ENCODE results near the gene LRRC28.

LRRC28 gene

GRCh38 chr15:99202176-99202552 is 49.1 kb upstream of the LRRC28 start:
- ChIA-PET CTCF (interaction anchor here (0.7 to 2.2 kb wide), 4 partner anchors 11 to 884 kb away, joined by 3 to 14 read pairs (median 4); no protein-coding TSS in a partner anchor), POLR2A (no interaction called here)
- Histone ChIP-seq H3K4me3 (ENCODE audit: low read depth, low read length) (no peak overlapping the region), H3K36me3 (ENCODE audit: control insufficient read depth in 2 of 2, insufficient read depth in 1 of 2, low read length in 2 of 2) (peaks cover 17 to 21% of the 10 kb centered on the region in 2 experiments), H3K27ac (ENCODE audit: extremely low read depth, low read depth, low read length) (no peak overlapping the region), H3K9me3 (ENCODE audit: control insufficient read depth, insufficient read depth, low read depth, low read length) (no peaks in the 10 kb centered on the region), H3K4me1 (ENCODE audit: control insufficient read depth, insufficient read depth, low read length) (no peaks in the 10 kb centered on the region)
- TF ChIP-seq ZNF112 (tag by site-specific recombination; IDR thresholded peaks at IDR 0.05), result no peak
- no peak for TF ChIP-seq BCL11B (tag by site-specific recombination; IDR thresholded peaks at IDR 0.05; ENCODE audit: low read depth)
- no peak for TF ChIP-seq ZNF354C (tag by site-specific recombination; IDR thresholded peaks at IDR 0.05; ENCODE audit: borderline replicate concordance, low read depth)
- TF ChIP-seq ZNF600 (tag by site-specific recombination; IDR thresholded peaks at IDR 0.05), result no peak
- no peak for TF ChIP-seq ZNF692 (tag by site-specific recombination; IDR thresholded peaks at IDR 0.05)
- TF ChIP-seq KLF9 (tag by site-specific recombination; IDR thresholded peaks at IDR 0.05; ENCODE audit: low read depth), result no peak
- no peak for TF ChIP-seq ZNF140 (tag by site-specific recombination; IDR thresholded peaks at IDR 0.05)
- no peak for TF ChIP-seq ZNF660 (tag by site-specific recombination; IDR thresholded peaks at IDR 0.05)
- no peak for TF ChIP-seq ZNF704 (tag by site-specific recombination; IDR thresholded peaks at IDR 0.05)
- TF ChIP-seq ZNF398 (tag by site-specific recombination; IDR thresholded peaks at IDR 0.05), result no peak
- TF ChIP-seq ZNF776 (tag by site-specific recombination; IDR thresholded peaks at IDR 0.05; ENCODE audit: borderline replicate concordance), result no peak
- TF ChIP-seq GLIS1 (tag by site-specific recombination; IDR thresholded peaks at IDR 0.05), result no peak
- no peak for TF ChIP-seq ZNF10 (tag by site-specific recombination; IDR thresholded peaks at IDR 0.05)
- no peak for TF ChIP-seq ZNF670 (tag by site-specific recombination; IDR thresholded peaks at IDR 0.05; ENCODE audit: low read depth)
- TF ChIP-seq ZNF146 (tag by site-specific recombination; IDR thresholded peaks at IDR 0.05), result no peak
- TF ChIP-seq ZNF169 (tag by site-specific recombination; IDR thresholded peaks at IDR 0.05), result no peak
- no peak for TF ChIP-seq KLF1 (tag by site-specific recombination; IDR thresholded peaks at IDR 0.05)

GRCh38 chr15:99207672-99208071 is 43.6 kb upstream of the LRRC28 start:
- H3K36me3 ChIP-seq (ENCODE audit: control insufficient read depth in 2 of 2, insufficient read depth in 1 of 2, low read length in 2 of 2), result peaks cover 7% of the 10 kb centered on the region in 2 experiments; a peak in 2 of 3 replicates
- ChIA-PET POLR2A (no interaction called here), CTCF (interaction anchor here (0.6 to 8.3 kb wide), 5 partner anchors 8 to 689 kb away, joined by 3 to 118 read pairs (median 5); partner anchors contain the start of gene SYNM)
- H3K27ac ChIP-seq (ENCODE audit: extremely low read depth, low read depth, low read length), result no peak overlapping the region
- H3K4me3 ChIP-seq (ENCODE audit: low read depth, low read length), result no peak overlapping the region
- no peaks in the 10 kb centered on the region for H3K4me1 ChIP-seq (ENCODE audit: control insufficient read depth, insufficient read depth, low read length)
- H3K9me3 ChIP-seq (ENCODE audit: control insufficient read depth, insufficient read depth, low read depth, low read length), result no peaks in the 10 kb centered on the region
- no peak for TF ChIP-seq ATF2 (tag by site-specific recombination; IDR thresholded peaks at IDR 0.05; ENCODE audit: low read depth)
- TF ChIP-seq HOXC10 (CRISPR knock-in tag; IDR thresholded peaks at IDR 0.05), result no peak
- TF ChIP-seq ZNF561 (tag by site-specific recombination; IDR thresholded peaks at IDR 0.05; ENCODE audit: borderline replicate concordance), result no peak
- no peak for TF ChIP-seq ZNF423 (tag by site-specific recombination; IDR thresholded peaks at IDR 0.05)
- TF ChIP-seq BCL11B (tag by site-specific recombination; IDR thresholded peaks at IDR 0.05; ENCODE audit: low read depth), result no peak
- no peak for TF ChIP-seq ZNF121 (tag by site-specific recombination; IDR thresholded peaks at IDR 0.05)
- no peak for TF ChIP-seq ZNF791 (tag by site-specific recombination; IDR thresholded peaks at IDR 0.05)
- no peak for TF ChIP-seq ZNF449 (tag by site-specific recombination; IDR thresholded peaks at IDR 0.05)
- no peak for TF ChIP-seq ZNF501 (tag by site-specific recombination; IDR thresholded peaks at IDR 0.05)
- TF ChIP-seq PBX3 (CRISPR knock-in tag; IDR thresholded peaks at IDR 0.05), result no peak
- TF ChIP-seq ZNF132 (tag by site-specific recombination; IDR thresholded peaks at IDR 0.05; ENCODE audit: borderline replicate concordance), result no peak
- TF ChIP-seq ZNF560 (tag by site-specific recombination; IDR thresholded peaks at IDR 0.05; ENCODE audit: borderline replicate concordance), result no peak
- no peak for TF ChIP-seq ZBTB48 (tag by site-specific recombination; IDR thresholded peaks at IDR 0.05)
